Measurements from ENCODE around the gene NADSYN1. TPM values are rescaled to one million over a fixed set of nuclear protein-coding genes. Genes with fewer than 3 reads are reported as not detected.
A peak's percentile ranks its signal among the peaks of the same experiment; 100 is the strongest.

NADSYN1 gene
- total RNA-seq, 1 donor from 2014 or later = 22.0 TPM

GRCh38 chr11:71432761-71433647 lies 20.0 kb upstream of the NADSYN1 start:
- intact Hi-C loops (cut with DNase I) = no loop called here
- no peak for DNase-seq (ENCODE audit: low spot score)

GRCh38 chr11:71433648-71434450 lies 19.2 kb upstream of the NADSYN1 start:
- intact Hi-C loops (cut with DNase I) = no loop called here

DNA sequence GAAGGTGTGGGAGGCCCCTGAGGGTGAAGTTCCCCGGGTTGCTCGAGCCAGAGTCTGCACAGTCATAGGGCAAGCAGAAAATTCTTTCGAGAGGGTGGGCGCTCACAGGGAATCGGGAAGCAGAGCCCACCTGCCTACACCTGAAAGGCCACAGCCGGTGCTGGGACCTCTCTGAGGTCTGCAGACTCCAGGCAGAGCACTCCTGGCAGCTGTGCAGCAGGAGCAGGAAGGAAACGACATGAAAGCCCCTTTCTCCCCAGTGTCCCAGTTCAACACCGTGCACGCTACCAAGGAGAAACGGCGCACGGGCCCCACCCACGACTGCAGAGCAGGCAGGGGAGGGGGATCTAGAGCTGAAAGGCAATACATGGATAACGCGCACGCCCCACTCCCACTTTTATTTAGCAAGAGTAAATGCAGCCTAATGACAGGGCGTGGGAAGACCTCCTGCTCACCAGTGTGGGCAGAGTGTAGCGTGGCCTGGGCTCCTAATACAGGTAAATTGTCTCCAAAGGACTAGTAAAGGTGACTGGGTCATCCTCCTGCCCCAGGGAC lies 18.4 kb upstream of the NADSYN1 start:
- DNase-seq (ENCODE audit: low spot score) = peak; percentile 59
- intact Hi-C loops (cut with DNase I) = no loop called here

More at GRCh38 chr11:71433648-71434450, 19.2 kb upstream of the NADSYN1 start:
- DNase-seq (ENCODE audit: low spot score) = no peak

DNA sequence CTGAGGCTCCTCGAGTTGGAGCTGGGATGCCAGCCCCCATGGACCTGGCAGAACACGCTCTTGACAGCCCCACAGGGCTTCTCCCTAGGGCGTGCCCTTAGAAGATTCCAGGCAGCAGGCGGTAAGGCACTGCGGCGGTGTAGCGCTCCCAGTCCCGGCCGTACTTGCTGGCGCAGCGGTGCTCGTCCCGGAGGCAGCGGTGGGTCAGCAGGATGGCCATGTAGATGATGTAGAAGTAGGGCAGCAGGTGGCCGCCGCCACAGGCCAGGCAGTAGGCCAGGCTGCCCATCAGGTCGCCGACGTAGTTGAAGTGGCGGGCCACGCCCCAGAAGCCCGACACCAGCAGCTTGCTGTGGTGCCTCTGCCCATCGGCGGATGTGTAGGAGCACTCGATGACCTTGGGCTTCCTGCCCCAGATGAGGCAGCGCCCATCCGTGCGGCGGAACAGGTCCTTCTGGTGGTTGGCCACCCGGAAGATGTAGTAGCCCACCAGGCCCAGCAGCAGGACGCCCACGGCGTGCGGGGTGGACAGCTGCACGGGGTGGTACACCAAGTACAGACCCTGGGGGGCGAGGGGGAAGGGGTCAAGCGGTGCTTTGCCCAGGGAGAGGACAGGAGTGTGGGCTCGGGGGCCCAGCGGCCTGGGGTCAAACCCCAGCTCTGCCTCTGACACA lies 17.6 kb upstream of the NADSYN1 start:
- intact Hi-C loops (cut with DNase I) = no loop called here
- peak; percentile 61 for DNase-seq (ENCODE audit: low spot score)

GRCh38 chr11:71436861-71437260 lies 16.1 kb upstream of the NADSYN1 start:
- intact Hi-C loops (cut with DNase I) = no loop called here
- peak; percentile 68 for DNase-seq (ENCODE audit: low spot score)

DNA sequence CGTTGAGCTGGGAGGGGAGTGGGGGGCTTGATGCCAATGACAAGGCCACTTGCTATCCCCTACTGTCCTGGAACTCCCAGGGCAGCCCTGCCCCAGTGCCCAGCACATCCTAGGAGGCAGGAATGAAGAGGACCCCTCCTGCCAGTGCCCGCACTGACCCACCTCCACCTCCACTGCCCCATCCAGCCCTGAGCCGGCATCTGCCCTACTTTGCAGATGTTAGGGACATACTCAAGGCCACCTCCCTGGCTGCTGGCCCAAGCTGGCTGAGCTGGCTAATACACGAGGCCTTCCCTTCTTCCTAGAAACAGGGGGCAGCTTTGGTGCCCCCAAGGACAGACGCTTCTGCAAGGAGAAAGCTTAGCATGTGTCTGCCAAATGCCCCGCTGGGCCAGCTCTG lies 15.6 kb upstream of the NADSYN1 start:
- intact Hi-C loops (cut with DNase I) = no loop called here
- peak; percentile 69 for DNase-seq (ENCODE audit: low spot score)

DNA sequence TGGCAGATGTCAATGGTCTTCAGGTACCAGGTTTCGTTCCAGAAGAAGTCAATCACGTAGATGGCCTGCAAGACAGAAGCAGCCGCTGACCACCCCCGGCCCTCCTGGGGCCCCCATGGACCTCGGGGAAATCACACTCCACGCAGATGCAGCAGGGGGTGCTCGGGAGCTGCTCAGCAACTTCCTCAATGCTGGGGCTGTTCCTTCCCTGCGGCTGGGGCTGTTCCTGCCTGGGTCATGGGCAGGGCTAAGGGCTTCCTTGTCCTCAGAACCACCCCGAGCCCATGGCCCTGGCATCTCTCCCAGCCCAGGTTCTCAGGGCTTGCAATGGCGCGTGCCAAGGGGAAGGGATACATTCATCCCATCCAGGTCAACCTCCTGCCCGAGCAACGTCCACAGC lies 15.1 kb upstream of the NADSYN1 start:
- intact Hi-C loops (cut with DNase I) = no loop called here
- DNase-seq (ENCODE audit: low spot score) = peak; percentile 50

- peak; percentile 68 for DNase-seq (ENCODE audit: low spot score)
- intact Hi-C loops (cut with DNase I) = no loop called here
Measured at GRCh38 chr11:71438650-71439049, 14.4 kb upstream of the NADSYN1 start.

DNA sequence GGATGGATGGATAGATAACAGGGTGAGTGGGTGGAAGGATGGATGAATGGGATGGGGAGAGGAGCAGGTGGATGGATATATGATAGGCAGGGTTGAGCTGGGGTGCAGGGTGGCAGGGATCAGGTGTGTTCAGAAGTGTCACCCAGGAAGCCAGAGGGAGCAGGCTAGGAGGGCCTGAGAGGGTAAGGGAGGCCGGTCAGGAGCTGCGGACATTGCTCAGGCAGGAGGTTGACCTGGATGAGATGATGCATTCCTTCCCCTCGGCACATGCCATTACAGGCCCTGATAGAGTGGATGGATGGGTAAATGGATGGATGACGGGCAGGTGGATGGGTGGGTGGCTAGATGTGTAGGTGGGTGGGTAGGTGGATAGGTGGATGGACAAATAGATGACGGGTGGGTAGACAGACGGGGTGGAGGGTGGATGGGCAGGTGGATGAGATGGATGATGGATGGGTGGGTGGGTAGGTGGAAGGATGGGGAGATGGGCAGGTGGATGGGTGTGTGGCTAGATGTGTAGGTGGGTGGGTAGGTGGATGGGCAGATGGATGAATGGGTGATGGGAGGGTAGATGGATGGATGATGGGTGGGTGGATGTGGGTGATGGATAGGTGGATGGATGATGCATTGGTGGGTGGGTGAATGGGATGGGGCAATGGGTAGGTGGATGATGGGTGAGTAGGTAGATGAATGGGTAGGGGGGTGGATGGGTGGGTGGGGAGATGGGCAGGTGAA lies 12.8 kb upstream of the NADSYN1 start:
- intact Hi-C loops (cut with DNase I) = no loop called here
- DNase-seq (ENCODE audit: low spot score) = peak; percentile 53

DNA sequence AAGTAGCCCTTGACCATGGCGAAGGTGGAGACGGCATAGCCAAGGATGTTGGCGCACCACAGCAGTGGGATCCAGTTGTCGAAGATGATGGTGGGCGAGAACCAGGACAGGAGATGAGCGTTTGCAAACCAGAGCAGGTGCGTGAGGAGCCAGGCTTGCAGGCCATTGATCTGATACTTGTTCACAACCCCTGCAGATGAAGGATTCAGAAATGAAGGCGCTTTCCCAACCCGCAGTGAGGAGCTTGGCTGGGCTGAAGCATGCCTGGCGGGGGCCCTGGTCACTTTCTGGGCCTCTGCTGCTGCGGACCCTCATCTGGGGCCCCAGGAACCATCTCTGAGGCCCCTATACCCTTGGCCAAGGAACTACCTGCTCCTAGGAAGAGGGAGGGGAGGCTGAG lies 11.8 kb upstream of the NADSYN1 start:
- DNase-seq (ENCODE audit: low spot score) = no peak
- intact Hi-C loops (cut with DNase I) = no loop called here

DNA sequence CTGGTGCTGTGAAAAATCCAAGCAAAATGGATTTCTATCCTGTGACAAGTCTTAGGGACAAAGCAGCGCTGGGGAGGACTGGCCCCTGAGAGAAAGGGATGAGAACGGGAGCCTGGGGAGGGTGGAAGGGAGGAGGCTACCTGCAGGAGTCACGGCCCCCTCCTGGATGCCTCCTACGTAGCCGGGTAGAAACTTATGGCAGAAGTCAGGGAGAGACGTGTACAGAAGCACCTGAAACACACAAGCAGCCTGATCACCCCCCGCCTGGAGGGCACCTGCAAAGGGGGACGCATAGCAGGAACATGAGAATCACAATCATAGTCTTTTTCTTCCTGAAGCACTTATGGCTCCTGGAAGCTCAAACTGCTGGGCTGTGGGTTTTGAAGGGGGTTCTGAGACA lies 10.9 kb upstream of the NADSYN1 start:
- intact Hi-C loops (cut with DNase I) = no loop called here

DNA sequence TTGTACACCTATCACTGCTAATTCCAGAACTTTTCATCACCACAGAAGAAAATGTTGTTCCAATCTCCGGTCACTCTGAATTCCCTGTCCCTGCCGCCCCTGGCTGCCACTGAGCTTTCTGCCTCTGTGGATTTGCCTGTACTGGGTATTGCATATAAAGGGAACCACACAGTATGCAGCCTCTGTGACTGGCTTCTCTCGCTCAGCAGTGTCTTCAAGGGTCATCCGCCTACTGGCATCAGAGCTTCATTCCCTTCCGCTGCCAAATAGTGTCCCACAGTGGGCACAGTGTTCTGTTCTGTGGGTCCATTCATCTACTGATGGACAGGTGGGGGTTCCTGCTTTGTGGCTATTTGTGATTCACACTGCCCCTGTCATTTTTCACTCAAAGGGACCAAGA lies 10.1 kb upstream of the NADSYN1 start:
- DNase-seq (ENCODE audit: low spot score) = peak; percentile 51
- intact Hi-C loops (cut with DNase I) = no loop called here

More for the DNA sequence above, 10.9 kb upstream of the NADSYN1 start:
- DNase-seq (ENCODE audit: low spot score) = no peak

GRCh38 chr11:71443736-71444445 lies 9.1 kb upstream of the NADSYN1 start:
- intact Hi-C loops (cut with DNase I) = no loop called here
- peak; percentile 38 for DNase-seq (ENCODE audit: low spot score)

- intact Hi-C loops (cut with DNase I) = no loop called here
- DNase-seq (ENCODE audit: low spot score) = peak; percentile 43
Measured at GRCh38 chr11:71444811-71445210, 8.2 kb upstream of the NADSYN1 start.

- intact Hi-C loops (cut with DNase I) = no loop called here
- DNase-seq (ENCODE audit: low spot score) = no peak
Measured at GRCh38 chr11:71446150-71446549, 6.9 kb upstream of the NADSYN1 start.

DNA sequence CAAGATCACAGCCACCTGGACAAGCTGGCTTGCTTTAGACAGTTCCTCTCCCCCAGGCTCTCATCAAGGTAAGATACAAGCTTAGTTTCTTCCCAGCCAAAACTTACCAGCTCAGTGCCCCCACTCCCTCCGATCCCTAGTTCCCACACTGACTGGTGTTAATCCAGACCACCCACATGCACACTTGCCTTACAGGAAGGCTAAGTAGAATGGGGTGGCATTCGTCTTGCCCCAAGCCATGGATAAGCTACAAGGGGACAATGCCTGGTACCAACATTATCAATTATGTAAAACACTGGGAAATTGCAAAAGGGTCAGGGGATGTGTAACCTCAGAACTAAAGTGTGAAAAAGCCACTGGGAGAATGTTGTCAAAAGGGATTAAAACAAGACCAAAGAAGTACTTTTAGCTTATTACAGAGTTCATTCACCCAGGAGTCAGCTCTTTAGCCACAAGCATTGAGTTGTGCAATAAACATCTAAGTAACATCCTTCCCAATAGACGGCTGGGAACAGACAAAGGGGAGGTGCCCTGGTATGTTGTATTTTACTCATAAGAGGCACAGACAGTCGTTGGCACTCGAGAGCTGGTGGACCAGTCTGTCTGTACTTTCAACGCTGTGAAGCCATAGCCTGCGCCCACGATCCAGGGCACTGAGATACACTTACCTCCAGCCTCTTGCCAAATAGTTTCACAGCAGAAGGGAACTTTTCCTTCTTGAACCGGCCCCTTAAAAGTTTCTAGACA lies 5.9 kb upstream of the NADSYN1 start:
- DNase-seq (ENCODE audit: low spot score) = peak; percentile 9

DNA sequence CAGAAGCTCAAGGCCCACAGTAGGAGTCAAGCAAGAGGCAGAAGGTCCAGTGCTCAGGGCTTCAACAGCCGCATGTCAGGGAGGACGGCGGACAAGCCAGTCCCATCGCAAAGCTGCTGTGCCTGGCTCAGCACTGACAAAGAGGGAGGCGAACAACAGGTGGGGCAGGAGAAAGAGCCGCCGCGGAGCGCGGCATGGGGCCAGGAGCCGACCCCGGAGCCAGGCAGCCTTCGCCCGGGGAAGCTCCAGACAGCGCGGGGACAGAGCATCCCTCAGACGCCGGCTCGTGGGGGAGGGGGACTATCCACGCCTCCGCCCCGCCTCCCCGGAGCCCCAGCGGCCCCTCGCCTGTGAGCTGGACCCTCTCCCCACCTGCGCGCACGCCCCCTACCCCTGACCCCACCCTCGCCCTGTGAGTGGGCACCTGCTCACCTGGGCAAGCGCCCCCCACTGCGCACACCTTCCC lies 5.2 kb upstream of the NADSYN1 start:
- DNase-seq (ENCODE audit: low spot score) = no peak
- intact Hi-C loops (cut with DNase I) = no loop called here

More for the DNA sequence above, 5.9 kb upstream of the NADSYN1 start:
- intact Hi-C loops (cut with DNase I) = no loop called here
